MCF 10A (cell line): ENCODE results near the gene NME5. TPM values are rescaled to one million over a fixed set of nuclear protein-coding genes. Genes with fewer than 3 reads are reported as not detected.

Source experiments
- BruUV-seq: library from RNA; stranded (reverse); fragments of 400-500 nt; replicated peaks from 2 replicates; lab custom pipeline; 2021; lab: Mats Ljungman, UMichigan
- CTCF ChIA-PET: fragments of 300-600 bp; sonication (Branson Sonifier 250); formaldehyde crosslinking; extraction: SDS; loops from one replicate; lab custom pipeline; 2021; ENCODE audit warnings: antibody characterized with exemption, inconsistent platforms; lab: Yijun Ruan, JAX
- POLR2A ChIA-PET: fragments of 300-600, 350-650 bp; sonication (Branson Sonifier 250); formaldehyde crosslinking; extraction: SDS; loops from one replicate; lab custom pipeline; 2020; ENCODE audit warnings: antibody characterized with exemption, inconsistent platforms; lab: Yijun Ruan, JAX
- DNase-seq: peaks from one replicate; pipeline ENCODE4 v3.0.0-alpha.2; 2018; ENCODE audit not compliant: unreplicated experiment
- H3K27ac Mint-ChIP-seq: one replicate; pipeline ENCODE4 v1.8.0; 2022; ENCODE audit warnings: mild to moderate bottlenecking, low read depth, mixed read lengths; ENCODE audit not compliant: unreplicated experiment
- H3K27me3 Mint-ChIP-seq: one replicate; pipeline ENCODE4 v1.8.0; 2022; ENCODE audit warnings: mixed read lengths; ENCODE audit not compliant: insufficient read depth, unreplicated experiment
- H3K36me3 Mint-ChIP-seq: one replicate; pipeline ENCODE4 v1.8.0; 2022; ENCODE audit warnings: mild to moderate bottlenecking, moderate library complexity, mixed read lengths; ENCODE audit not compliant: insufficient read depth, unreplicated experiment
- H3K4me1 Mint-ChIP-seq: one replicate; pipeline ENCODE4 v1.8.0; 2022; ENCODE audit warnings: mixed read lengths; ENCODE audit not compliant: insufficient read depth, unreplicated experiment
- H3K4me3 Mint-ChIP-seq: one replicate; pipeline ENCODE4 v1.8.0; 2022; ENCODE audit warnings: mild to moderate bottlenecking, moderate library complexity, mixed read lengths; ENCODE audit not compliant: unreplicated experiment
- H3K9me3 Mint-ChIP-seq: one replicate; pipeline ENCODE4 v1.8.0; 2022; ENCODE audit warnings: mixed read lengths; ENCODE audit not compliant: unreplicated experiment
- CTCF ChIP-seq: fragments of 200-600 bp; IDR thresholded peaks from one replicate; pipeline ENCODE4 v1.8.0; 2022; ENCODE audit warnings: antibody characterized with exemption, mild to moderate bottlenecking; ENCODE audit not compliant: unreplicated experiment
- intact Hi-C: fragments of 100-400 bp; cut with micrococcal nuclease; formaldehyde crosslinking; loops from 2 replicates; pipeline ENCODE4 v1.14.1; 2022
- total RNA-seq: library from RNA; stranded (reverse); gene quantifications from 2 replicates; pipeline ENCODE4 v1.2.3, GENCODE V29; 2022

NME5 gene
- total RNA-seq, 1 experiment from 2014 or later = not detected

DNA sequence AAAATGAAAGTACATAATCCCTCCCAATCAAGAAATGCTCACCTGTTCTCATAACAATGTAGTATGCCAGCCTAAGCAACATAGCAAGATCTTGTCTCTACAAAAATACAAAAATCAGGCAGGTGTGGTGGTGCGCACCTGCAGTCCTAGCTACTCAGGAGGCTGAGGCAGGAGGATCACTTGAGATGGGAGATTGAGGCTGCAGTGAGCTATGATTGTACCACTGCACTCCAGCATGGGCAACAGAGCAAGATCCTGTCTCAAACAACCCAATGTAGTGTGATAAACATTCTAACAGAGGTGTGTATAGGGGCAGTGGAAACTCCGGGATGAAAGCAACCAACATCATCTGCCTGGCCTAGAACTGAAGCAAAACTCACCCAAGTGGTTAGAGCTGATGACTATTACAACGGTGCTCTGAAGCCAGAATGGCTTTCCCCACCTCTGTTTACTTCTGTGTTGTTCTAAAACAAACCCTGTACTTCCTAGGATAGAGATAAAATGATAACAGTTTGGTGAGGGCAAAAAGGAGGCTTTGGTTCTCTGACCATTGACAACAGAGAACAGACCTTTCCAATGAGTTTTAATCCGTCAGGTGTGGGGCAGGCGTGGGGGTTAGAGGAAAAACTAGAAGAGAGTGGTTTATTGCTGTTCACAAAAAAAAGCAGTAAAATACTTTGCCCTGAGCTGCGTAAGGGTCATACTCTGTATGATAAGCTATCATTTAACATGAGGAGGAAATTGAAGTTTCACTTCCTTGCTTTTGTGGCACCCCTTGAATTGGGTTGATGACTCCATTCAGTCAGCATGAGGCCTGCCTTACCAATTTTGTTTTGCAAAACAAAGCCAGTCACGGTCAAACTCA is 36.5 kb downstream of the NME5 start:
- intact Hi-C loops = no loop called here
- Mint-ChIP-seq H3K4me1 (no peaks in the 10 kb centered on the region), H3K27ac (no peak overlapping the region), H3K4me3 (no peak overlapping the region), H3K36me3 (no peaks in the 10 kb centered on the region), H3K9me3 (no peaks in the 10 kb centered on the region), H3K27me3 (peaks cover 41% of the 10 kb centered on the region)
- no peak for DNase-seq
- ChIA-PET POLR2A (interaction anchor here (0.6 to 0.7 kb wide), 2 partner anchors 11 to 345 kb away, joined by 3 read pairs; no protein-coding TSS in a partner anchor), CTCF (interaction anchor here (0.5 to 2.6 kb wide), 7 partner anchors 15 to 112 kb away, joined by 3 to 21 read pairs (median 3); no protein-coding TSS in a partner anchor)
- no TSS peak for BruUV-seq
- TF ChIP-seq CTCF = no peak

DNA sequence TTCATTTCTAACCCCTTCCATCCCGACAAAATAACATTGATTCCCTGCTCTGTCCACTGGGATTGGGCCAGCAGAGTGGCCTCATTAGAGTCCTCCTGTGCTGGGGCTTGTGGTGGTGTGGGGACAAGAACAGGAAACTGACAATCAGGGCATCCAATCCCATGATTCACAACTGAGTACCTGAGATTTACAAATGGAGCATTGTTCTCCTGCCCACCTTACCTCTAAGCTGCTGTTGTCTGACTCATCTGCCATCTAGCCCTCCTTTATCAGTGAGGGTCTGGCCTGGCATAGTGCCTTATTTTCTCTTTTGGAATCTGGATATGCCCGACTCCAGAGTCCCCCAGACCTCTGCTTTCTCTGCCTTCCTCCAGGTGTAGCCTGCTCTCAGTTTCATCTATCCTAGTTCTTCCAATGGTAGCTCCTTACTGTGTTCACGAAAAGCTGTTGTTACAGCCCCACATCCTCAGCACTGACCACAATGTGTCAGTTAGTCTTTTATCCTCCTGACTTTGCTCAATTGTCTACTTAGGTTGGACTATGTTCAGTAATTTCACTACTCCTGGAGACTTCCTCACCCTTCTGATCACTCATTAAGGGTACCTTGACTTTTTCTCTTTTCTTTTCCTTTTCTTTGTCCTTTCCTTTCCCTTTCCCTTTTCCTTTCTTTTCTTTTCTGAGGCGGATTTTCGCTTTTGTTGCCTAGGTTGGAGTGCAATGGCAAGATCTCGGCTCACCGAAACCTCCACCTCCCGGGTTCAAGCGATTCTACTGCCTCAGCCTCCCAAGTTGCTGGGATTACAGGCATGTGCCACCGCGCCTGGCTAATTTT is 42.0 kb downstream of the NME5 start:
- Mint-ChIP-seq H3K36me3 (no peaks in the 10 kb centered on the region), H3K27ac (no peak overlapping the region), H3K9me3 (no peaks in the 10 kb centered on the region), H3K4me3 (no peak overlapping the region), H3K27me3 (peaks cover 89% of the 10 kb centered on the region), H3K4me1 (no peaks in the 10 kb centered on the region)
- no peak for TF ChIP-seq CTCF
- intact Hi-C loops = no loop called here
- DNase-seq = no peak
- BruUV-seq = no TSS peak
- ChIA-PET CTCF (interaction anchor here (0.8 to 2.2 kb wide), 3 partner anchors 12 to 35 kb away, joined by 3 to 8 read pairs (median 5); no protein-coding TSS in a partner anchor), POLR2A (no interaction called here)

GRCh38 chr5:138096363-138096762 is 42.9 kb downstream of the NME5 start:
- Mint-ChIP-seq H3K4me1 (no peaks in the 10 kb centered on the region), H3K4me3 (no peak overlapping the region), H3K27ac (no peak overlapping the region), H3K9me3 (no peaks in the 10 kb centered on the region), H3K36me3 (no peaks in the 10 kb centered on the region), H3K27me3 (peaks cover 89% of the 10 kb centered on the region)
- intact Hi-C loops = no loop called here
- POLR2A ChIA-PET = no interaction called here
- no peak for TF ChIP-seq CTCF
- no peak for DNase-seq
- BruUV-seq = no TSS peak
- CTCF ChIA-PET = interaction anchor here (0.6 to 2.2 kb wide), 6 partner anchors 13 to 453 kb away, joined by 3 to 8 read pairs (median 6); no protein-coding TSS in a partner anchor
